IMR-90 (cell line): ENCODE results near the gene PAPPA. TPM values are rescaled to one million over a fixed set of nuclear protein-coding genes. Genes with fewer than 3 reads are reported as not detected.

Experiments used
- ATAC-seq: fragments of 200-7000 bp; cut with Tn5 transposase; 2 replicates; pipeline ENCODE4 v1.9.1; 2020; ENCODE audit warnings: low read depth, mild to moderate bottlenecking, moderate library complexity
- BruUV-seq: library from RNA; stranded (reverse); fragments of 400-500 nt; replicated peaks from 2 replicates; lab custom pipeline; 2021; lab: Mats Ljungman, UMichigan
- CTCF ChIA-PET: fragments of 300-600 bp; formaldehyde crosslinking; extraction: SDS; loops from one replicate; lab custom pipeline; 2021; ENCODE audit warnings: antibody characterized with exemption; lab: Yijun Ruan, JAX
- POLR2A ChIA-PET: fragments of 300-600 bp; sonication (Branson Sonifier 250); formaldehyde crosslinking; loops from one replicate; lab custom pipeline; 2022; ENCODE audit warnings: antibody characterized with exemption; ENCODE audit not compliant: unreplicated experiment; lab: Charles Lee
- DNase-seq: peaks from one replicate; pipeline ENCODE4 v3.0.0; 2013
- H2AFZ ChIP-seq: replicated peaks from 2 replicates; pipeline ENCODE3; 2013; ENCODE audit warnings: low read length, mild to moderate bottlenecking; ENCODE audit not compliant: poor library complexity
- H2AK5ac ChIP-seq: 2 replicates; pipeline ENCODE4 v1.6.1; 2013; ENCODE audit warnings: low read depth, low read length, inconsistent platforms
- H2AK9ac ChIP-seq: replicated peaks from 2 replicates; pipeline ENCODE3; 2013; ENCODE audit warnings: mild to moderate bottlenecking, low read depth, low read length, moderate library complexity; ENCODE audit not compliant: poor library complexity
- H2BK120ac ChIP-seq: 2 replicates; pipeline ENCODE4 v1.6.1; 2013; ENCODE audit warnings: low read depth, low read length, inconsistent platforms
- H2BK15ac ChIP-seq: 3 replicates; pipeline ENCODE4 v1.6.1; 2013; ENCODE audit warnings: low read depth, low read length, inconsistent platforms
- H2BK20ac ChIP-seq: 2 replicates; pipeline ENCODE4 v1.6.1; 2013; ENCODE audit warnings: low read depth, mild to moderate bottlenecking, inconsistent platforms, low read length, moderate library complexity
- H2BK5ac ChIP-seq: 2 replicates; pipeline ENCODE4 v1.6.1; 2013; ENCODE audit warnings: mild to moderate bottlenecking, low read depth, low read length, inconsistent platforms; ENCODE audit not compliant: poor library complexity, severe bottlenecking
- H3K14ac ChIP-seq: replicated peaks from 2 replicates; pipeline ENCODE4 v1.6.1; 2013; ENCODE audit warnings: low read depth, low read length, inconsistent platforms
- H3K18ac ChIP-seq: 2 replicates; pipeline ENCODE4 v1.6.1; 2013; ENCODE audit warnings: low read depth, low read length, control low read depth
- H3K23ac ChIP-seq: 2 replicates; pipeline ENCODE4 v1.6.1; 2013; ENCODE audit warnings: low read depth, low read length, inconsistent platforms
- H3K27ac ChIP-seq: 2 replicates; pipeline ENCODE4 v1.5.1; 2013; ENCODE audit warnings: mild to moderate bottlenecking, control low read depth, low read length; ENCODE audit not compliant: insufficient read depth
- H3K27me3 ChIP-seq: 2 replicates; pipeline ENCODE4 v1.6.1; 2013; ENCODE audit warnings: low read length; ENCODE audit not compliant: control insufficient read depth, insufficient read depth
- H3K36me3 ChIP-seq: 2 replicates; pipeline ENCODE4 v1.6.1; 2013; ENCODE audit warnings: low read length, mixed read lengths; ENCODE audit not compliant: control insufficient read depth, insufficient read depth
- H3K4ac ChIP-seq: 2 replicates; pipeline ENCODE4 v1.6.1; 2013; ENCODE audit warnings: low read depth, low read length, inconsistent platforms
- H3K4me1 ChIP-seq: 2 replicates; pipeline ENCODE4 v1.6.1; 2013; ENCODE audit warnings: low read length, mixed read lengths; ENCODE audit not compliant: control insufficient read depth, insufficient read depth
- H3K4me2 ChIP-seq: 2 replicates; pipeline ENCODE4 v1.6.1; 2013; ENCODE audit warnings: low read depth, mild to moderate bottlenecking, control low read depth, low read length, moderate library complexity
- H3K4me3 ChIP-seq: 2 replicates; pipeline ENCODE4 v1.5.1; 2013; ENCODE audit warnings: low read depth, mild to moderate bottlenecking, control low read depth, low read length, moderate library complexity; ENCODE audit not compliant: insufficient read depth
- H3K56ac ChIP-seq: 2 replicates; pipeline ENCODE4 v1.6.1; 2013; ENCODE audit warnings: low read length, inconsistent platforms; ENCODE audit not compliant: insufficient read depth; ENCODE audit errors: extremely low read depth
- H3K79me1 ChIP-seq, 2 experiments: 2 replicates each; pipeline ENCODE4 v1.6.1; 2013; ENCODE audit warnings: low read length in 2 of 2, inconsistent platforms in 1 of 2, low read depth in 1 of 2
- H3K9ac ChIP-seq: 2 replicates; pipeline ENCODE4 v1.6.1; 2013; ENCODE audit warnings: low read depth, low read length, control low read depth
- H3K9me1 ChIP-seq: 2 replicates; pipeline ENCODE4 v1.6.1; 2013; ENCODE audit warnings: low read length, inconsistent platforms; ENCODE audit not compliant: insufficient read depth
- H3K9me3 ChIP-seq: 2 replicates; pipeline ENCODE4 v1.6.1; 2013; ENCODE audit warnings: low read length; ENCODE audit not compliant: control insufficient read depth, insufficient read depth
- H4K20me1 ChIP-seq: 2 replicates; pipeline ENCODE4 v1.6.1; 2013; ENCODE audit warnings: low read length, inconsistent platforms; ENCODE audit not compliant: insufficient read depth
- H4K5ac ChIP-seq: 2 replicates; pipeline ENCODE4 v1.6.1; 2013; ENCODE audit warnings: mild to moderate bottlenecking, low read depth, low read length, control low read depth
- H4K8ac ChIP-seq, 2 experiments: 2 replicates each; pipeline ENCODE4 v1.6.1; 2013; ENCODE audit warnings: low read depth in 2 of 2, low read length in 2 of 2, control low read depth in 1 of 2, inconsistent platforms in 1 of 2
- H4K91ac ChIP-seq: 2 replicates; pipeline ENCODE4 v1.6.1; 2013; ENCODE audit warnings: low read depth, low read length, inconsistent platforms; ENCODE audit not compliant: insufficient read depth
- CEBPB ChIP-seq: IDR thresholded peaks from 2 replicates; pipeline ENCODE4 v1.6.1; 2012; ENCODE audit warnings: low read depth, low read length, improper control_type of control experiment
- MXI1 ChIP-seq: IDR thresholded peaks from 2 replicates; pipeline ENCODE4 v1.6.1; 2012; ENCODE audit warnings: low read depth, mild to moderate bottlenecking, low read length, moderate library complexity, borderline replicate concordance
- RAD21 ChIP-seq: IDR thresholded peaks from 2 replicates; pipeline ENCODE4 v1.6.1; 2012; ENCODE audit warnings: low read length, improper control_type of control experiment
- USF2 ChIP-seq: fragments of 150-350 bp; IDR thresholded peaks from 2 replicates; pipeline ENCODE4 v1.6.1; 2017; ENCODE audit warnings: mild to moderate bottlenecking, antibody characterized with exemption, low read length, low read depth
- WGBS, 2 experiments: methylation state at CpG; one replicate each; pipeline versions ENCODE4 v1.1.5 to v1.1.7; 2013; ENCODE audit warnings: missing lambda C conversion rate in 2 of 2; ENCODE audit not compliant: insufficient read length in 1 of 2; ENCODE audit errors: extremely low coverage in 2 of 2; 5-methylcytosine and 5-hydroxymethylcytosine counted together
- dilution Hi-C: fragments of 300-500 bp; cut with HindIII; formaldehyde crosslinking; loops from one replicate; pipeline ENCODE4 v1.14.3; 2018; ENCODE audit warnings: low sequenced_read_pairs; ENCODE audit not compliant: unreplicated experiment
- in situ Hi-C: fragments of 300-500 bp; cut with MboI; formaldehyde crosslinking; loops from 3 replicates; pipeline ENCODE4 v1.14.3; 2019; ENCODE audit warnings: low sequenced_read_pairs, inconsistent platforms, mixed read lengths
- intact Hi-C: fragments of 100-400 bp; cut with micrococcal nuclease; formaldehyde crosslinking; loops from 2 replicates; pipeline ENCODE4 v1.10.0; 2022
- polyA plus RNA-seq, 3 experiments: library from polyadenylated mRNA; depleted of rRNA; stranded (reverse); fragments of >200 nt; gene quantifications; 2 replicates each; pipeline ENCODE4 v1.2.3, GENCODE V29; 2012; ENCODE audit warnings: low replicate concordance in 1 of 3
- total RNA-seq: library from RNA; depleted of rRNA; stranded (reverse); fragments of >200 nt; gene quantifications from 2 replicates; pipeline ENCODE4 v1.2.3, GENCODE V29; 2012

PAPPA gene
- total and polyA plus RNA-seq, 2 of the 4 experiments (the other 2 are of a cell fraction), result 8.3 to 12.4 TPM

DNA sequence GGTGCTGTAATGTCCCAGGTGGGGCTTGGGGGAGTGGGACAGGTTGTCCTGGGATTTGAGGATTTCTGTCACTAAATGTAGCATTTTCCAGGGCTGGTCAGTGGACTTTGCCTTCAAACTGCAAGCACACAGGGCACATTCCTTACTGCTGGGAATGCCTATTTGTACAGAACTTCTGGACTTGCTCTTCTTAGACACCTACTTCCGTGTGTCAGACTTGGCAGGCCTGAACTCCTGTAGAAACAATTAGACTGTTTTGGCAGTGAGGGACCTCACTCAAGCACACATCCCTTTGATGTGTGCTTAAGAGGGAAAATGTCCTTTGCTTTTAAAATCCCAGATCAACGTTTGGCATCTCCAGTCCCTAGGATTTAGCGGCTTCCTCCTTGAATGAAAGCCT, 192.2 kb downstream of the PAPPA start:
- H2BK15ac ChIP-seq, result no peak overlapping the region
- POLR2A ChIA-PET, result no interaction called here
- H4K20me1 ChIP-seq, result no peaks in the 10 kb centered on the region; the same call in 1 of the 2 replicates
- H3K4ac ChIP-seq, result no peak overlapping the region
- no peak overlapping the region for H2BK5ac ChIP-seq
- CTCF ChIA-PET, result interaction anchor here (0.6 kb wide), 1 partner anchor 33 kb away, joined by 3 read pairs; no protein-coding TSS in a partner anchor
- no peak overlapping the region for H2BK20ac ChIP-seq
- H3K36me3 ChIP-seq, result peaks cover 74% of the 10 kb centered on the region
- H2AFZ ChIP-seq, result no peak overlapping the region
- WGBS, 2 experiments, result 40% methylated on average over 1 of the region's 3 CpGs; no CpG with 5 or more reads in 1 of the 2 experiments
- in situ Hi-C loops (no loop called here), dilution Hi-C loops (no loop called here), intact Hi-C loops (no loop called here)
- peaks cover 8% of the 10 kb centered on the region; the same call in 1 of the 2 replicates for H3K9me1 ChIP-seq
- H2BK120ac ChIP-seq, result no peak overlapping the region
- no peak overlapping the region for H3K27ac ChIP-seq
- no peak overlapping the region for H3K23ac ChIP-seq
- no TSS peak for BruUV-seq
- no peak overlapping the region for H4K8ac ChIP-seq
- H3K9me3 ChIP-seq, result no peaks in the 10 kb centered on the region
- H4K5ac ChIP-seq, result no peak overlapping the region
- no peak overlapping the region for H3K56ac ChIP-seq
- H3K9ac ChIP-seq, result no peak overlapping the region
- TF ChIP-seq MXI1 (no peak), RAD21 (no peak), CEBPB (no peak), USF2 (no peak)
- peak overlapping the region; percentile 33 for H2AK9ac ChIP-seq
- H3K4me2 ChIP-seq, result no peak overlapping the region
- H3K79me1 ChIP-seq, result no peaks in the 10 kb centered on the region
- no peak overlapping the region for H4K91ac ChIP-seq
- H3K14ac ChIP-seq, result no peak overlapping the region
- no peak overlapping the region for H2AK5ac ChIP-seq
- H3K4me1 ChIP-seq, result no peaks in the 10 kb centered on the region
- H3K18ac ChIP-seq, result no peak overlapping the region
- H3K4me3 ChIP-seq, result no peak overlapping the region
- no peaks in the 10 kb centered on the region for H3K27me3 ChIP-seq
- ATAC-seq, result no peak
- DNase-seq, result no peak
